ENCODE data around the gene NEO1.

NEO1 gene

GRCh38 chr15:73051807-73052652 is at the start of gene NEO1:
NEO1 (plus strand) TSS chr15:73052463; CDS start chr15:73052676, 213 bp downstream.
- peak; percentile 95 for DNase-seq

- no peak for DNase-seq
Measured at GRCh38 chr15:73004462-73004861, 47.8 kb upstream of the NEO1 start.

GRCh38 chr15:73005032-73005431 is 47.2 kb upstream of the NEO1 start:
- no peak for DNase-seq

- no peak for DNase-seq
Measured at GRCh38 chr15:73005446-73005845, 46.8 kb upstream of the NEO1 start.

DNA sequence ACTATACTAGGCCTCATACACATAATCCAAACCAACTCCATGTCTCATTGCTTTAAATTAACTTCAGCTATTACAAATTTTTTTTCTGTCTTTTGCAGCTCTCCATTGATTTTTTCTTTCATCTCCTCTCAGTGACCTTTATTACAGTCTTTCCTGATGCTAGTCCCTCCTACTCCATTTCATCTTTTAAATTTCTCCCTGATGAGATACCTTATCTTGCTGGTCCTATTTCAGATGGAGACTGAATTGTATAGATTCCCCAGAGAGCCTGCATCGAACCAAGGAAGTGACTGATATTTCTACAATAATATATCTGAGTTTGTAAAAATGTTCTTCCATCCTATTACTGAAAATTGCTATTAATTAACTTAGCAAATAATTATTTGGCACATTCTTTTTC is 45.7 kb upstream of the NEO1 start:
- no peak for DNase-seq

GRCh38 chr15:73009066-73010056 is 42.9 kb upstream of the NEO1 start:
- DNase-seq, result no peak

GRCh38 chr15:73010154-73011152 is 41.8 kb upstream of the NEO1 start:
- no peak for DNase-seq

GRCh38 chr15:73014904-73015303 is 37.4 kb upstream of the NEO1 start:
- no peak for DNase-seq

DNA sequence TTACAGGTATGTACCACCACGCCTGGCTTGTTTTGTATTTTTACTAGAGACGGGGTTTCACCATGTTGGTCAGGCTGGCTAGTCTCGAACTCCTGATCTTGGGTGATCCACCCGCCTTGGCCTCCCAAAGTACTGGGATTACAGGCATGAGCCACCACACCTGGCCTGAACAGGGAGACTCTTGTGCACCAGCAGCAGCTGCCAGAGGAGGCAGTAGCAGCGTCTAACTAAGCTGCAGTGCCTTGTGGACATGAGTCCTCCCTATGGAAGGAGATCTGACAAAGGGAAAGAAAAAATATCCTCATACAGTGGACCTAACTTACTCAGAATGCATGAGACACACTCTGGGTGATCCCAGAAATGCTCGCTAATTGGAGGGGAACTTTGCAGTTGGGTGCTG is 36.8 kb upstream of the NEO1 start:
- no peak for DNase-seq

DNA sequence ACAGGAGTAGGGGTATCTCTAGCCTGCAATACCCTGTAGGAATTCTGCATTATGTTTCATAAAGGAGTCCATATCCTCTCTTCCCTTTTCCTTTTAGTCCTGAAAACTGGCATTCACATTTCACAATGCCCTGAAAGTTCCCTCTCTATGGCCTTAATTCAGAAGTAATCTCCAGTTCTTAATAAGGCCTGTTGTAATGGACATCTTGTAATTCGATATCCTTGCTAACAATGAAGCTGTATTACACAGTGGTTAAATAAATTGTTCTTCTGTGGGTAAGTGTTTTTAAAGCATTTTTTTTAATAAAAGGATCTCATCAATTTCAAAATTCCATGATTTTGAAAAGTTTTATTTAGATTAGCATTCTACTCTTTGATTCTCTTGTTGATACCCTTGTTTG is 34.3 kb upstream of the NEO1 start:
- DNase-seq, result no peak

DNA sequence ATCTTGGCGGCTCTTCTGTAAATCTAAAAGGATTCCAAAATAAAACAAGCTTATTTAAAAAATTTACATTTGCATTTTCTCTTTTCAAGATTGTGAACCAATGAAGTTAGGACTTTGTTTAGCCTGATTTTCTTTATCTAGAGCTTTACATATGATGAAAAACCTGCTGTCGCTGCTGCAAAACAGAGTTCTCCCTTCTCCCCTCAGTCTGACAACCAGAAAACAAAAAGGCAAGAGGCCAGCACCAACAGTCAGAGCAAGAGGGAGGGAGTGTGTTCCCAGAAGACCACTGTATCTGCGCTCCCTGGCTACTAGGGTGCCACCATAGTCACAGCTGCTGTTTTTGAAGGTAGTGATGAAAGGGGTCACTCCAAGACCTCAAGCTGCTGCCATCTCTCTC is 33.1 kb upstream of the NEO1 start:
- DNase-seq, result no peak

DNA sequence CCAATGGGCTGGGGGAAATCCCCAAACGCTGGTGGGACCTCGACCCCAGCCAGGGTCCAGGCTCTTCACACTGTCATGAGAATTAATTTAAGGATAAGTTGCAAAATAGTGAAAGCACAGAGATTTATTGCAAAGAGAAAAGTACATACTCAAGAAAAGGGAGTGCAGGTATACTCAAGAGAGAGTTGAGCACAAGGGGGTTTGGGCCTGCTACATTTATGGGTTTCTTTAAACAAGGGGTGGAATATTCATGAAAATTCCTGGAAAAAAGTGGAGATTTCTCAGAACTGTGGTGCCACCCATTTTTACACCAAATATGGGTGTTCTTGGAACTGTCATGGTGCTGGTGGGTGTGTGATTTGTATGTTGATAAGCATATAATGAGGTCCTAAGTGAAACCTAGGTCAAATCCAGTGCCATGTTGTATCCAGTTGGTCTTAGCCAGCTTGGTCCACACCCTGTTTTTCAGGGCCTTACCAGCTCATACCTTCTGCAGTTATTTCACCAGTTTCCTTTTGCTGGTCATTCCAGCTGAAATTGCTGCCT is 32.6 kb upstream of the NEO1 start:
- DNase-seq, result no peak

DNA sequence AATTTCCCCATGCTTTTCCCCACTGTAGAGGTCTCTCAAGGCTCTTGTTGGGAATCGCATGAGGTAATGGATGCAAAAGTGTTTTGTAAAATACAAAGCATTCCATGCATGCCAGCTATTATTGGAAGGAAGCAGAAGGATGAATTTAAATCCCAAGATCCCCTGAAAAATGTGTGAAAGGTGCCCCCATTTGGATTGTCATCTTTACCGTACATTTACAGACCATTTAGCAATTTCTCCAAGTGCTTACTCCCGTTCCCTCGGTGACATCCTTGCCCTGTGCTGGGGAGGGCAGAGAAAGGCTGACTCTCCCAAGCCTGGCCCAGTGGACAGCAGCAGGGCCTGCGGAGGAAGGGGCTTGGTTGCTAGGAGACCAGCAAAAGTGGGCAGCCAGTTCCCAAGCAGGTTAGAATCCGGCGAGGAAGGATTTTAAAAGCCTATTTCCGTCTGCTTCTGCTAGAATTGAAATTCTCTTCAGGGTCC is 31.1 kb upstream of the NEO1 start:
- no peak for DNase-seq

DNA sequence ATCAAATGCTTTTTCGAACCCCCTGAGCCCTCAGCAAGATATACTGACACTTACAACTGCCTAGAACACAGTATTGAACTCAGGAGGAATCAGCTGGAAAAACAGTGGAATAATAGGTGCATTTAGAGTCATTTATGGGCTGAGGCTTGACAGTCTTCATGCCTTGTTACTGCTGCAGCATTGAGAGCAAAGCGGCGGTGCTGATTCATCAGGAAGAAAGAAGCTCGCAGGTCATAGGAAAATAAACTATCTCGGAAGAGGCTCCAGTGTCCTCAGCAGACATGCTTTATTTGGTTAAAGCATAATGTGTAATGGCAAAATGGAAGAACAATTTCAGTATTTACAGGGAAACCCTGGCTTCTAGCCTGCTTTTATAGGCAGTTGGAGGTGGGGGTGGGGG is 30.1 kb upstream of the NEO1 start:
- DNase-seq, result no peak

- no peak for DNase-seq
Measured at GRCh38 chr15:73023071-73023470, 29.2 kb upstream of the NEO1 start.

DNA sequence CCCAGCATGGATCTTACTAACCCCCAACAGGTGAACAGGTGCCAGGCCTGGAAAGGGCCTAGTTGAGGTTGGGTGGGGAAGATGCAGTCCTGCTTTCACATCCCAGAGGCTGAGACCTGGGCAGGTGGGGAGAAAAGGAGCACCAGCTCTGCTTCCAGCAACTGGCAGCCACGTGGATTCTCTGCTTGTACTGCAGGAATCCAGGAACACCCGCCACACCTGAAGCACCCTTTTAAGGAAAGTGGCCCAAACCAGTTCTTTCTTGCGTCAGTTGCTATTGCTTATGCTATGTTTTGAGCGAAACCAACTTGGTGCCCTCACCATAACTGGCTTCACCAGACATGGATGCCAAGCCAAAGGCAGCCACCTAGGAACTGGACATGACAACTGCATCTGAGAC is 28.1 kb upstream of the NEO1 start:
- no peak for DNase-seq

- DNase-seq, result no peak
Measured at GRCh38 chr15:73026511-73027054, 25.7 kb upstream of the NEO1 start.

- no peak for DNase-seq
Measured at GRCh38 chr15:73028031-73028430, 24.2 kb upstream of the NEO1 start.

DNA sequence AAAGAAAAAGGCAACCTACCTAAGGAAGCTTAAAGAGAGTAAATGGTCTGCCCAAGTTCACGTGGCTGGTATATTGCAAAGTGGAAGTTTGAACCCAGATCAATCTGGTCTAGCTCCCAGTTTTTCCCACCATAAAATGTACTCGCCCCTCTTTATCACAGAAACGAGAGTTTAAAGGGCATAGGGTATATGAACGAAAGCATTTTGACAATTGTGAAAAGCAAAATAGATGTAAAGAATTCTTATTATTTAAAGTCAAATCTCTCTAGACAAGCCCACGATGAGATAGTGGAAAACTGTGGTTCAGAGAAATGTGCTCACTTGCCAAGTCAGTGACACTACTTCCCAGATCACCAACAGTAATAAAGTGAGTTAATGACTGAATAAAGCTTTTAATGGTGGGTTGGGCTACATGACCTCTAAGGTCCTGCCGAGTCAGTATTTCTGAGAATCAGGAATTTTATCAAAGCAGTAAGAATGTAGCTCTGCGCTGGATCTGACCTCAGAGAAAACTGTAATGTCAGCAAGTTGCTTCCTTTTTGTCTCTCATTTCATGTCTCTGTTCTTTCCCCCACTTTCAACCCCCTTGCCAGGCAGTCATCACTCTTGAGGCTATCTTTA is 23.3 kb upstream of the NEO1 start:
- no peak for DNase-seq

GRCh38 chr15:73030122-73030679 is 22.1 kb upstream of the NEO1 start:
- DNase-seq, result no peak

DNA sequence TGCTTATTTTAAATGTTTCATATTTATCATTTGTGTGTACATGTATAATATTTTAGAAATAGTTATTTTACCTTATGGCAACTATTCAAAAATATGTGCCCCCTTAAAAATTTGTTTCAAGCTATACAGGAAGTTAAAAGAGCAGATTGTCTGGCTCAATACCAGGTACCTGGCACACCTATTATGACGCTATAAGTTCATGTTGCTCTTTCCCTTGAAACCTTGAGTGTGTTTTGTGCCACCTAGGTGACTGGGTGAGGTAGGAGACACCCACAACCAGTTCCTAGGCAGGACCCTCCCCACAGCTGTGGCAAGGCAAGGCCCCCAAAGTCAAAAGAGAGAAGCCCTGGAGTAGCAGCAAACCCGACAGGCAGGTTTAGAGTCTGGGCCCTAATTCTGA is 20.6 kb upstream of the NEO1 start:
- DNase-seq, result no peak
